Gastrocnemius medialis (tissue), 4 donors: Measurements from ENCODE around the gene PPP2R5C. TPM values are rescaled to one million over a fixed set of nuclear protein-coding genes. Genes with fewer than 3 reads are reported as not detected.
A peak's percentile ranks its signal among the peaks of the same experiment; 100 is the strongest.

ENCODE experiments used
- ATAC-seq, 2 donors: fragments of 150-250 bp; one replicate each; pipeline ENCODE4 v1.9.1; 2016
- DNase-seq, 2 donors: peaks; one replicate each; pipeline ENCODE4 v3.0.0-alpha.2; 2019
- H3K27ac ChIP-seq, 4 donors: fragments of 200-600 bp; sonication (generic); 1 replicate in 1 of 4; 2 replicates in 3 of 4; pipeline ENCODE4 v1.5.1; 2016 to 2018; ENCODE audit warnings: mild to moderate bottlenecking in 2 of 4, moderate library complexity in 1 of 4
- H3K27me3 ChIP-seq, 3 donors: fragments of 200-600 bp; sonication (generic) in 2 of 3; 1 replicate in 1 of 3; 2 replicates in 2 of 3; pipeline versions ENCODE4 v1.5.1 to v1.6.0; 2016 to 2019; ENCODE audit warnings: mild to moderate bottlenecking in 1 of 3, moderate library complexity in 1 of 3
- H3K36me3 ChIP-seq, 2 donors: fragments of 200-600 bp; sonication (generic) in 1 of 2; one replicate each; pipeline ENCODE4 v1.5.1; 2017 to 2018
- H3K4me1 ChIP-seq, 2 donors: fragments of 200-600 bp; sonication (generic) in 1 of 2; one replicate each; pipeline ENCODE4 v1.5.1; 2016 to 2017; ENCODE audit warnings: mild to moderate bottlenecking in 2 of 2
- H3K4me3 ChIP-seq, 4 donors: fragments of 200-600 bp; sonication (generic) in 3 of 4; 1 replicate in 1 of 4; 2 replicates in 3 of 4; pipeline ENCODE4 v1.5.1; 2016 to 2019; ENCODE audit warnings: mild to moderate bottlenecking in 2 of 4
- H3K9me3 ChIP-seq, 3 donors: fragments of 200-600 bp; sonication (generic) in 2 of 3; 1 replicate in 1 of 3; 2 replicates in 2 of 3; pipeline ENCODE4 v1.5.1; 2016 to 2019
- POLR2A ChIP-seq, 2 donors: fragments of 450-650 bp; IDR thresholded peaks; one replicate each; pipeline ENCODE4 v1.6.1; 2017; ENCODE audit warnings: antibody characterized with exemption in 2 of 2, mild to moderate bottlenecking in 2 of 2, moderate library complexity in 2 of 2
- in situ Hi-C, 4 donors: fragments of 200-750 bp; cut with MboI; loops; one replicate each; pipeline versions ENCODE4 v1.15.0 to v1.8.0; 2017; ENCODE audit warnings: low sequenced_read_pairs in 4 of 4
- intact Hi-C: fragments of 100-400 bp; cut with DNase I; formaldehyde crosslinking; loops from one replicate; pipeline ENCODE4 v1.15.1; 2023; ENCODE audit warnings: low total_unique reads
- total RNA-seq, 4 donors: library from RNA; depleted of rRNA; stranded (reverse); fragments of >200 nt; gene quantifications; one replicate each; pipeline versions ENCODE4 v1.1.0 to v1.2.3, GENCODE V29; 2016
- TF ChIP-seq, protein P1 (sequence below), 5 experiments: fragments of 450-650 bp in 3 of 5; fragments of 200-600 bp in 2 of 5; sonication (generic) in 2 of 5; IDR thresholded peaks in 4 of 5; conservative IDR thresholded peaks in 1 of 5; 1 replicate in 4 of 5; 2 replicates in 1 of 5; pipeline ENCODE4 v1.5.1; 2016 to 2019; ENCODE audit warnings: antibody characterized with exemption in 5 of 5, mild to moderate bottlenecking in 3 of 5, moderate library complexity in 3 of 5

The PPP2R5C gene
- total RNA-seq, 4 donors from 2014 or later: 35.4 to 65.9 (median 49.3) TPM

DNA sequence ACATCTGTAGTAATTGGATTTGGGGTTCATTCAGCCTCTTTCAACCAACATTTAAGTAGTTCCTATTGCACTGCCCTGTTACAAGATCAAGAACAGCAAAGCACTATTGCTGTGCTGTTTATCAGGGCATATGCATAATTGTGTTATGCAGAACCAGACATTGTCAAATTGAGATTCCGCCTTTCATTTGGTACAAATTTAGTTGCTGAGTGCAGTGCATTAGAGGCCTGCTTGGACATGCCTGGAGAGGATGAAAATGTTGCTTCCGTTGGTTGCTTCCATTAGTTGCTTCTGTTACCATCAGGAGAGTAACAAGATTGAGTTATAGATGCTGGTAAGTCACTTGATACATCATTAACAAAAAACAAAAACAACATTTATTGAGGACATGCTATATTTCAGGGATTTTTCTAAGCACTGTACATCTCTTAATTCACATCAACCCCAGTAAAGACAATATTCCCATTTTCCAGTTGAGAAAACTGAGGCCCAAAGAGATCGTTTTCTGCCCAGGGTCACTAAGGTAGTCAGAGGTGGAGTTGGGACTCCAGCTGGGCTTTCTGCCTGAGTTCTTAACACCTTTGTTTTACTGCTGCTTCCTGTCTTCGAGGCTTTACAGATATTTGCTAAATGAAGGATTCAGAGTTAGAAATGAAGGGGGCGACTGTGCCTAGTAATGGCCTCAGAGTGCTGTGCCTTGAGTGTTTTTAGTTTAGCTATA lies 79.3 kb downstream of the PPP2R5C start:
- intact Hi-C loops (loop anchor here (10.0 kb wide), 1 partner anchor 136 kb away; no protein-coding TSS in a partner anchor), in situ Hi-C loops (loop anchor here in 1 of 4 donors (10.0 kb wide), 1 partner anchor 136 kb away; no protein-coding TSS in a partner anchor)
- no peak for ATAC-seq
- Histone ChIP-seq H3K4me3 (no peak overlapping the region), H3K36me3 (no peaks in the 10 kb centered on the region), H3K4me1 (peaks cover 21 to 37% of the 10 kb centered on the region in 2 donors), H3K9me3 (no peaks in the 10 kb centered on the region), H3K27ac (no peak overlapping the region), H3K27me3 (no peaks in the 10 kb centered on the region)
- TF ChIP-seq, protein P1, sequence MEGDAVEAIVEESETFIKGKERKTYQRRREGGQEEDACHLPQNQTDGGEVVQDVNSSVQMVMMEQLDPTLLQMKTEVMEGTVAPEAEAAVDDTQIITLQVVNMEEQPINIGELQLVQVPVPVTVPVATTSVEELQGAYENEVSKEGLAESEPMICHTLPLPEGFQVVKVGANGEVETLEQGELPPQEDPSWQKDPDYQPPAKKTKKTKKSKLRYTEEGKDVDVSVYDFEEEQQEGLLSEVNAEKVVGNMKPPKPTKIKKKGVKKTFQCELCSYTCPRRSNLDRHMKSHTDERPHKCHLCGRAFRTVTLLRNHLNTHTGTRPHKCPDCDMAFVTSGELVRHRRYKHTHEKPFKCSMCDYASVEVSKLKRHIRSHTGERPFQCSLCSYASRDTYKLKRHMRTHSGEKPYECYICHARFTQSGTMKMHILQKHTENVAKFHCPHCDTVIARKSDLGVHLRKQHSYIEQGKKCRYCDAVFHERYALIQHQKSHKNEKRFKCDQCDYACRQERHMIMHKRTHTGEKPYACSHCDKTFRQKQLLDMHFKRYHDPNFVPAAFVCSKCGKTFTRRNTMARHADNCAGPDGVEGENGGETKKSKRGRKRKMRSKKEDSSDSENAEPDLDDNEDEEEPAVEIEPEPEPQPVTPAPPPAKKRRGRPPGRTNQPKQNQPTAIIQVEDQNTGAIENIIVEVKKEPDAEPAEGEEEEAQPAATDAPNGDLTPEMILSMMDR (IDR thresholded peaks at IDR 0.05 in 4 of 5, conservative IDR thresholded peaks at IDR 0.05 in 1 of 5): no peak
- no peak for TF ChIP-seq POLR2A (IDR thresholded peaks at IDR 0.05)
- DNase-seq: no peak

DNA sequence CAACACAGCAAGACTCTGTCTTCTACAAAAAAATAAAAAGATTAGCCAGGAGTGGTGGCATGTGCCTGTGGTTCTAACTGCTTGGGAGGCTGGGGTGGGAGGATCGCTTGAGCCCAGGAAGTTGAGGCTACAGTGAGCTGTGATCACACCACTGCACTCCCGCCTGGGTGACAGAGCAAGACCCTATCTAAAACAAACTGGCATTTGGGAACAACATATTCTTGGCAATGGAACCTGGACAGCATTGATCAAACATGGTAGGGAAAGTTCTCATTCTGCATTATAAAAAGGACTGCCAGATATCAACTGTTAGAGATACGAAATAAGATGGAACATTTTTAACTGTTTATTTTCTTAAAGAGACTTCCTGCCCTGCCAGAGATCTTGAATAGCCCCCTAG lies 81.5 kb downstream of the PPP2R5C start:
- DNase-seq (no peak), ATAC-seq (no peak)
- no peak for TF ChIP-seq POLR2A (IDR thresholded peaks at IDR 0.05)
- TF ChIP-seq, protein P1 (IDR thresholded peaks at IDR 0.05 in 4 of 5, conservative IDR thresholded peaks at IDR 0.05 in 1 of 5): no peak
- intact Hi-C loops: loop anchor here (2.0 to 10.0 kb wide), 2 partner anchors 66 to 138 kb away; no protein-coding TSS in a partner anchor
- in situ Hi-C loops: loop anchor here in 1 of 4 donors (10.0 kb wide), 1 partner anchor 138 kb away; no protein-coding TSS in a partner anchor
- no peaks in the 10 kb centered on the region for H3K36me3 ChIP-seq
- H3K9me3 ChIP-seq: no peaks in the 10 kb centered on the region
- H3K4me1 ChIP-seq: peaks cover under 1 to 18% of the 10 kb centered on the region in 2 donors
- no peak overlapping the region for H3K4me3 ChIP-seq
- no peaks in the 10 kb centered on the region for H3K27me3 ChIP-seq
- H3K27ac ChIP-seq: no peak overlapping the region

DNA sequence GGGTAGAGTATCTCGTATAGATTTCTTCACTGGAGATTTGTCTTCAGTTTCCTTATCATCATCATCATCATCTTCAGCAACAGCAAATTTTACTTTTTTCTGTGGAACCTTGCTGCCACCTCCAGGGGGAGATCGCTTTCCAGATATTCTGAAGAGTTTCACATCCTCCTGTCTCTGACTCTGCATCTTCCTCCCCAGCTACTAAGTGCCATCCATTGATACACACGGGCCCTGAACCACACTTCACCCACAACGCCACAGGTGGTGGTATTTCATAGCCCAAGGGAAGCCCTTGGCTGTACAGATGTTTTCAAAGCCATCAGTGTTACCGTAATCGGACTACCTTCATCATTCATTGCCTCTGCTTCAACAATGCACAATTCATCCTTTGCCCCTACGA lies 82.2 kb downstream of the PPP2R5C start:
- Histone ChIP-seq H3K9me3 (no peaks in the 10 kb centered on the region), H3K4me3 (no peak overlapping the region), H3K27ac (no peak overlapping the region), H3K27me3 (no peaks in the 10 kb centered on the region), H3K36me3 (no peaks in the 10 kb centered on the region), H3K4me1 (peaks cover 0 to 13% of the 10 kb centered on the region in 2 donors)
- TF ChIP-seq, protein P1 (IDR thresholded peaks at IDR 0.05 in 4 of 5, conservative IDR thresholded peaks at IDR 0.05 in 1 of 5): peak in 2 of 5 experiments; percentile 32 to 35
- no peak for TF ChIP-seq POLR2A (IDR thresholded peaks at IDR 0.05)
- in situ Hi-C loops (loop anchor here in 1 of 4 donors (10.0 kb wide), 1 partner anchor 139 kb away; no protein-coding TSS in a partner anchor), intact Hi-C loops (loop anchor here (2.0 to 10.0 kb wide), 2 partner anchors 67 to 139 kb away; no protein-coding TSS in a partner anchor)
- DNase-seq (no peak), ATAC-seq (no peak)

DNA sequence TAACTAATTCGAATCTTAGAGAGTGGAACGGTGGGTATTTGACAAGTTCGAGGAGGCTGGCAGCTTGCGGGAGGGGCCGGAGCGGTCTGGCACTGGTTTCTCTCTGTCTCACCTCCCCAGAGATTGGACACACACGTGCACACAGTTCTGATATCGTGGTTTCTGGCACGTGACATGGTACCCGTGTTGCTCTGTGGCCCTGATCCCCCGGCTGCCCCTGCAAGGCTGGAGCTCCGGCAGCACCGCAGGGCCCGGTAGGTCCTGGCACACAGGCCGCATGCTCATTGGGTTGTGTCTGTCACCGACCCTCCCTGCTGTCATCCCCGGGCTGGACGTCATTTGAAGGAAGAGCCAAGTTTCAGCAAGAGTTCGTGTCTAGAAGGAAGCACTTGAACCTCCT lies 82.7 kb downstream of the PPP2R5C start:
- DNase-seq (no peak), ATAC-seq (no peak)
- Histone ChIP-seq H3K4me1 (peaks cover 0 to 11% of the 10 kb centered on the region in 2 donors), H3K36me3 (no peaks in the 10 kb centered on the region), H3K9me3 (no peaks in the 10 kb centered on the region), H3K4me3 (no peak overlapping the region), H3K27ac (no peak overlapping the region), H3K27me3 (no peaks in the 10 kb centered on the region)
- intact Hi-C loops (loop anchor here (10.0 kb wide), 1 partner anchor 139 kb away; no protein-coding TSS in a partner anchor), in situ Hi-C loops (loop anchor here in 1 of 4 donors (10.0 kb wide), 1 partner anchor 139 kb away; no protein-coding TSS in a partner anchor)
- TF ChIP-seq, protein P1 (IDR thresholded peaks at IDR 0.05 in 4 of 5, conservative IDR thresholded peaks at IDR 0.05 in 1 of 5): no peak
- no peak for TF ChIP-seq POLR2A (IDR thresholded peaks at IDR 0.05)
